ENCODE data around the gene SHD. TPM values are rescaled to one million over a fixed set of nuclear protein-coding genes. Genes with fewer than 3 reads are reported as not detected.
A peak's percentile ranks its signal among the peaks of the same experiment; 100 is the strongest.

SHD gene
- total and polyA plus RNA-seq, 10 donors: 0.05 to 3.9 (median 0.78) TPM; not detected in 6

DNA sequence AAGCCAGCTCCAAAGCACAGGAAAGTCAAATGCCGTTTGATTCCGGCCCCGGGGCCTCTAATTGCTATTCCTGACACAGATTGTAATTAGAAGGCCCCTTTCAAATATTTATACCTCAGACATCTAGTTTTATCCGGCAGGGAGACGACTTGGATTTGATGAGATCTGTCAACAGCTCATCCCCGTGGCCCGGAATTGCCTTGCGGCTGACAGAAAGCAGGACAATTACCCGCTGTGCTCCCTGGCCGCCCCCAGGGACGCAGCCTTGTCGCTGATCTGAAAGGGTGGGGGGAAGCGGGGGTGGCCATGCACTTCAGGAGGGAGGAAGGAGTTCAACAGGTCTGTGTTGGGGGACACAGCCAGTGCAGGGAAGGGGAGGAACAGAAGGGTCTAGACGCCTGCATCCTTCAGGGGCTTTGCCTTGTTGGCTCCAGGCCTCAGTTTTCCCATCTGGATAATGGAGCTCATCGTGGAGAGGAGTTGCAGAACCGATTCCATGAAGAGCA lies 1.8 kb upstream of the SHD start:
- Histone ChIP-seq H3K9me3 (peaks cover 0 to 2% (median 0%) of the 10 kb centered on the region in 8 donors), H3K27ac (no peak overlapping the region), H3K36me3 (peaks cover 0 to 11% (median 3%) of the 10 kb centered on the region in 6 donors), H3K4me1 (peaks cover 11 to 24% (median 16%) of the 10 kb centered on the region in 6 donors), H3K27me3 (replicated peaks in 1 of 7) (peaks cover 14 to 54% (median 45%) of the 10 kb centered on the region in 7 donors), H3K4me3 (no peak overlapping the region)
- WGBS, 5 donors: 52 to 73% (median 61%) methylated on average over 16 of the region's 16 CpGs
- no peak for DNase-seq
- intact Hi-C loops (cut with DNase I; ENCODE audit: low total_unique reads): no loop called here
- TF ChIP-seq POLR2A (IDR thresholded peaks at IDR 0.05) (no peak), POLR2AphosphoS5 (IDR thresholded peaks at IDR 0.05) (no peak)
- TF ChIP-seq, protein P1, sequence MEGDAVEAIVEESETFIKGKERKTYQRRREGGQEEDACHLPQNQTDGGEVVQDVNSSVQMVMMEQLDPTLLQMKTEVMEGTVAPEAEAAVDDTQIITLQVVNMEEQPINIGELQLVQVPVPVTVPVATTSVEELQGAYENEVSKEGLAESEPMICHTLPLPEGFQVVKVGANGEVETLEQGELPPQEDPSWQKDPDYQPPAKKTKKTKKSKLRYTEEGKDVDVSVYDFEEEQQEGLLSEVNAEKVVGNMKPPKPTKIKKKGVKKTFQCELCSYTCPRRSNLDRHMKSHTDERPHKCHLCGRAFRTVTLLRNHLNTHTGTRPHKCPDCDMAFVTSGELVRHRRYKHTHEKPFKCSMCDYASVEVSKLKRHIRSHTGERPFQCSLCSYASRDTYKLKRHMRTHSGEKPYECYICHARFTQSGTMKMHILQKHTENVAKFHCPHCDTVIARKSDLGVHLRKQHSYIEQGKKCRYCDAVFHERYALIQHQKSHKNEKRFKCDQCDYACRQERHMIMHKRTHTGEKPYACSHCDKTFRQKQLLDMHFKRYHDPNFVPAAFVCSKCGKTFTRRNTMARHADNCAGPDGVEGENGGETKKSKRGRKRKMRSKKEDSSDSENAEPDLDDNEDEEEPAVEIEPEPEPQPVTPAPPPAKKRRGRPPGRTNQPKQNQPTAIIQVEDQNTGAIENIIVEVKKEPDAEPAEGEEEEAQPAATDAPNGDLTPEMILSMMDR (IDR thresholded peaks at IDR 0.05 in 8 of 11, conservative IDR thresholded peaks at IDR 0.05 in 3 of 11): no peak

DNA sequence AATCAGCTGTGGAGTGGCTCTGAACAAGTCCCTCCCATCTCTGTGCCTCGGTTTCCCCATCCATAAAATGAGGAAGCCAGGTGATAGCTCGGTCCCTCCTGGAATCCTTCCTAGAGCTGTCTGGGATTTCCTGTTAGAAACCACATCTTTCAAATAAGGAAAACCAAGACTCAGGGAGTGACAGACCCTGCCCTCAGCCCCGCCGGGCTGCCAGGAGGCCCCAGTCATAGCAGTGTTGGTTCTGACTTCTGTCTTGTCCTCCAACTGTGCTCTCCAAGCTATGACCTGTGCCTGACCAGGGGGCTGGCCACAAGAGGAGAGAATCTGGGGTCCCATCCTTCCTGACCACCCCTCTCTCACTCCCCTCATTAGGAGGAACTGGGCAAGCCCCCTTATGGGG lies 1.1 kb upstream of the SHD start:
- DNase-seq: no peak
- H3K27ac ChIP-seq: no peak overlapping the region
- H3K9me3 ChIP-seq: no peaks in the 10 kb centered on the region
- no peak for TF ChIP-seq POLR2A (IDR thresholded peaks at IDR 0.05)
- TF ChIP-seq, protein P1 (IDR thresholded peaks at IDR 0.05 in 8 of 11, conservative IDR thresholded peaks at IDR 0.05 in 3 of 11): no peak
- intact Hi-C loops (cut with DNase I; ENCODE audit: low total_unique reads): no loop called here
- peaks cover 11 to 24% (median 16%) of the 10 kb centered on the region in 6 donors for H3K4me1 ChIP-seq
- WGBS, 5 donors: 4 to 20% (median 12%) methylated on average over 4 of the region's 4 CpGs
- H3K27me3 ChIP-seq (replicated peaks in 1 of 7): peaks cover 14 to 62% (median 52%) of the 10 kb centered on the region in 7 donors
- peaks cover 0 to 5% (median 0%) of the 10 kb centered on the region in 6 donors for H3K36me3 ChIP-seq
- H3K4me3 ChIP-seq: no peak overlapping the region

DNA sequence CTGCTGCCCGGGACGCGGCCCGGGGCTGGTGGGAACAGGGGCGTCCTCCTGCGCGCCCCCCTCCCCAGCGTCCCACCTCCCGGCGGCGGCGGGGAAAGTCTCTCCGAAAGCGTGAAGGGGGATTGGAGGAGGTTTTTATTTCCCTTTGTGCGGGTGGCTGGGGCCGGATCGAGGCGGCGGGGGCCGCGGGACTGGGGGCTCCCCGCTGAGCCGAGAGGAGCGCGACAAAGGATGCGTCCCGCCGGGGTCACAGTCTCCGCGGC lies 132 bp downstream of the SHD start:
- Histone ChIP-seq H3K27ac (no peak overlapping the region), H3K4me1 (peaks cover 11 to 24% (median 16%) of the 10 kb centered on the region in 6 donors), H3K9me3 (no peaks in the 10 kb centered on the region), H3K36me3 (no peaks in the 10 kb centered on the region), H3K4me3 (peak overlapping the region in 6 of 8 donors; percentile 4 to 49 (median 22)), H3K27me3 (replicated peaks in 1 of 7) (peaks cover 14 to 72% (median 54%) of the 10 kb centered on the region in 7 donors)
- 1 to 3% (median 2%) methylated on average over 16 to 29 of the region's 30 CpGs for WGBS, 5 donors
- TF ChIP-seq POLR2AphosphoS5 (IDR thresholded peaks at IDR 0.05) (no peak), POLR2A (IDR thresholded peaks at IDR 0.05) (no peak)
- TF ChIP-seq, protein P1 (IDR thresholded peaks at IDR 0.05 in 8 of 11, conservative IDR thresholded peaks at IDR 0.05 in 3 of 11): no peak
- intact Hi-C loops (cut with DNase I; ENCODE audit: low total_unique reads): no loop called here
- no peak for DNase-seq

DNA sequence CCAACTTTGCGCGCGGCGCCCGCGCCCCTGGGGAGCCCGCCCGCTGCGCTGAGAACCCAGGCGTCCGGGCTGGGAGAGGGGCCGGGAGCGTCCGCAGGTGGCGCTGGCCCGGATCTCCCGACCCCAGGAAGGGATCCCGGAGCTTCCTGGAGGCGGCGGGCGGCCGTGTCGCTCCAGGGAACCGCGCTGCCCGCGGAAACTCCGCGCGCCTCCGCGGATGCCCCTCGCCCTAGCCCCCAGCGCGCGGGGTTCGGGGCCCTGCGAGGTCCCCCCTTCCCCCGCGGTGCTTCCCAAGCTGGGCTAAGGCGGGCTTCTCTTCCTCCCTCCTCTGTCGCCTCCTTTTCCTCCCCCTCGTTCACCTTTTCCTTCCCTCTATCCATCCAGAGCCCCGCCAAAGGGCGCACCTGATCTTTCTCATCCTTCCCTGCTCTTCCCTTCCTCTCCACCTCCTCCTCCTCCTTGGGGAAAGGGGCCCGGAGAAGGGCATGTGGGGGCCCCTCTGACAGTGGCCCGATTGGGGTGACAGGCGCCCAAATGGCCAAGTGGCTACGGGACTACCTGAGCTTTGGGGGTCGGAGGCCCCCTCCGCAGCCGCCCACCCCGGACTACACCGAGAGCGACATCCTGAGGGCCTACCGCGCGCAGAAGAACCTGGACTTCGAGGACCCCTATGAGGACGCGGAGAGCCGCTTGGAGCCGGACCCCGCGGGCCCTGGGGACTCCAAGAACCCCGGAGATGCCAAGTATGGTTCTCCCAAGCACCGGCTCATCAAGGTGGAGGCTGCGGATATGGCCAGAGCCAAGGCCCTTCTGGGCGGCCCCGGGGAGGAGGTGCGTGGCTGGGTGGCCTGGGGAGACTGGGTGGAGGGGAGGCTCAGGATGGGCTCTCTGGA lies 710 bp downstream of the SHD start:
- intact Hi-C loops (cut with DNase I; ENCODE audit: low total_unique reads): no loop called here
- H3K4me3 ChIP-seq: peak overlapping the region in 7 of 8 donors; percentile 4 to 49 (median 21)
- H3K4me1 ChIP-seq: peaks cover 11 to 24% (median 16%) of the 10 kb centered on the region in 6 donors
- 3 to 18% (median 5%) methylated on average over 33 to 71 of the region's 71 CpGs for WGBS, 5 donors
- peaks cover 14 to 78% (median 59%) of the 10 kb centered on the region in 7 donors for H3K27me3 ChIP-seq (replicated peaks in 1 of 7)
- no peaks in the 10 kb centered on the region for H3K9me3 ChIP-seq
- TF ChIP-seq POLR2A (IDR thresholded peaks at IDR 0.05) (no peak), POLR2AphosphoS5 (IDR thresholded peaks at IDR 0.05) (no peak)
- TF ChIP-seq, protein P1 (IDR thresholded peaks at IDR 0.05 in 8 of 11, conservative IDR thresholded peaks at IDR 0.05 in 3 of 11): no peak
- no peaks in the 10 kb centered on the region for H3K36me3 ChIP-seq
- no peak overlapping the region for H3K27ac ChIP-seq
- no peak for DNase-seq
